Right lobe of liver (tissue), 4 donors: ENCODE results near the gene TSNAXIP1.

ENCODE experiments used
- POLR2A ChIP-seq: fragments of 450-650 bp; IDR thresholded peaks from one replicate; pipeline ENCODE4 v1.6.1; 2017; ENCODE audit warnings: antibody characterized with exemption, mild to moderate bottlenecking
- TF ChIP-seq, protein P1 (sequence below), 4 donors: fragments of 200-600 bp in 3 of 4; fragments of 450-650 bp in 1 of 4; IDR thresholded peaks; one replicate each; pipeline versions ENCODE4 v1.5.1 to v1.8.0; 2016 to 2022; ENCODE audit warnings: antibody characterized with exemption in 4 of 4, mild to moderate bottlenecking in 2 of 4
- donor health status: DM: no; HTN: no; CAD: no.
- donor health status: DM: no; HTN: no; CAD: no.
- donor health status: DM: no; HTN: yes; CAD: no.

DNA sequence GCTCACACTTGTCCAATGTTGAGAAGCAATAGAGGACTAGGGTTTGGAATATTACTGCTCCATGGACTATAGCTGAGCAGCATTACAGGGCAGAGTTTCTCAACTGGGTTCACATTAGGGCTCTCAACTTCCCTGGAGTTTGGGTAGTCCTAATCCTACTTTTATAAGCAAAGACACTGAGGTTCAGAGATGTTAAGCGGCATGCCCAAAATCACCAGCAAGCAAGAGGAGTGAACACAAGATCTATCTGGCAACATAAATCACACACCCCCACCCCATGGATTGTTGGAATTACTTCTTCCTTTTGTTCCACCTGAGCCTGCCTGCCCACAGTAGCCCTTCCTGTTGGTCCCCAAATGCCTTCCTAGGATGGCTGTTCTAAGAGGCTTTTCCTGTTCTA lies 5.2 kb downstream of the TSNAXIP1 start:
- no peak for TF ChIP-seq POLR2A
- TF ChIP-seq, protein P1, sequence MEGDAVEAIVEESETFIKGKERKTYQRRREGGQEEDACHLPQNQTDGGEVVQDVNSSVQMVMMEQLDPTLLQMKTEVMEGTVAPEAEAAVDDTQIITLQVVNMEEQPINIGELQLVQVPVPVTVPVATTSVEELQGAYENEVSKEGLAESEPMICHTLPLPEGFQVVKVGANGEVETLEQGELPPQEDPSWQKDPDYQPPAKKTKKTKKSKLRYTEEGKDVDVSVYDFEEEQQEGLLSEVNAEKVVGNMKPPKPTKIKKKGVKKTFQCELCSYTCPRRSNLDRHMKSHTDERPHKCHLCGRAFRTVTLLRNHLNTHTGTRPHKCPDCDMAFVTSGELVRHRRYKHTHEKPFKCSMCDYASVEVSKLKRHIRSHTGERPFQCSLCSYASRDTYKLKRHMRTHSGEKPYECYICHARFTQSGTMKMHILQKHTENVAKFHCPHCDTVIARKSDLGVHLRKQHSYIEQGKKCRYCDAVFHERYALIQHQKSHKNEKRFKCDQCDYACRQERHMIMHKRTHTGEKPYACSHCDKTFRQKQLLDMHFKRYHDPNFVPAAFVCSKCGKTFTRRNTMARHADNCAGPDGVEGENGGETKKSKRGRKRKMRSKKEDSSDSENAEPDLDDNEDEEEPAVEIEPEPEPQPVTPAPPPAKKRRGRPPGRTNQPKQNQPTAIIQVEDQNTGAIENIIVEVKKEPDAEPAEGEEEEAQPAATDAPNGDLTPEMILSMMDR (IDR thresholded peaks at IDR 0.05) = no peak
